GM19025 (cell line): ENCODE measurements around the gene SPIN1.

Source experiments
- ATAC-seq: cut with Tn5 transposase; IDR thresholded peaks from one replicate; pipeline ENCODE4 v1.9.1; 2021; ENCODE audit warnings: mild to moderate bottlenecking, low read depth, moderate library complexity; ENCODE audit not compliant: unreplicated experiment

SPIN1 gene

GRCh38 chr9:88429595-88430430, 41.6 kb downstream of the SPIN1 start:
- no peak for ATAC-seq

GRCh38 chr9:88433583-88434255, 45.5 kb downstream of the SPIN1 start:
- ATAC-seq, result no peak

DNA sequence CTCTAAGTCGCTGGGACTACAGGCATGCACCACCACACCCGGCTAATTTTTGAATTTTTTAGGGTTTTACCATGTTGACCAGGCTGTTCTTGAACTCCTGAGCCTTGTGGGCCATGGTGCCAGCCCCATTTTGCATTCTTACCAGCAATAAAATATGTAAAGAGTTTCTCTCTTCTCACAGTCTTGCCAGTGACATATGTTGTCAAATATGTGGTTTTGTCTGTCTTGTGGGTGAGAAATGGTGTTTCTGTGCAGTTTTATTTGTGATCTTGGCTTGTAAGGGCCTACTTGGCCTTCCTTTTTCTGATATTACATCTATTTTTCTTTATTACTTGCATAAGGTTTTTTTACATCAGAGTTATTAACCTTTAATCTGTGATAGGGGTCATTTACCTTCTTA, 47.1 kb downstream of the SPIN1 start:
- ATAC-seq, result no peak

DNA sequence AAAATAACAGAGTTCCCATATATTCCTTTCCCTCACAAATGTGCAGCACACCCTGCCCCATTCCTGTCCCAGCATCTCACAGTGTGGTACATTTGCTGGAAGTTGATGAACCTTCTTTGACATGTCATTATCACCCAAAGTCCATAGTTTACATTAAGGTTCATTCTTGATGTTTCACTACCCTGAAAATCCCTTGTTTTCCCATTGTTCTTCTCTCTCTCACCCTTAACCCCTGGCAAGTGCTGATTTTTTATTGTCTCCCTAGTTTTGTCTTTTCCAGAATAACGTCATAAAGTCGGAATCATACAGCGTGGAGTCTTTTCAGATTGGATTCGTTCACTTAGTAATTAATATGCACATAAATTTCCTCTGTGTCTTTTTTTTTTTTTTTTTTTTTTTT, 48.1 kb downstream of the SPIN1 start:
- ATAC-seq, result no peak

- ATAC-seq, result no peak
Observed at GRCh38 chr9:88437210-88438146, 49.2 kb downstream of the SPIN1 start.

DNA sequence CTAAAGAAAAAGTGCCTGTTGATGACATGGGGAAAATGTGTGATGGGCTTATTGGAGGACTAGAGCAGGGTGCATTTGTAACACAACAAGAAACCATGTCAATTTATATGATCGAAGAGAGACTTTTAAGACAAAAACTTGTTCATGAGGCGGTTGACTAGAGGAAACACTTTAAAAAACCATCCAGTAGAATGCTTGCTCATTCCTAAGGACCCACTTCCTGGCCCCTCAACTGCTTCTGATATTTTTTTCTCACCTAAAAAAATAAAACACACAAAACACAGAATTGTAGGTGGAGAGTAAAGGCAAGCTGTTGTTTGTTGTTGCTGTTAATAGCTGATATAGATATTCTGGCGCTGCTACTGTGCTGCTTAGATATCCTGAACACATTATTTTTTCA, 50.6 kb downstream of the SPIN1 start:
- ATAC-seq, result no peak

GRCh38 chr9:88441301-88442007, 53.2 kb downstream of the SPIN1 start:
- ATAC-seq, result no peak

DNA sequence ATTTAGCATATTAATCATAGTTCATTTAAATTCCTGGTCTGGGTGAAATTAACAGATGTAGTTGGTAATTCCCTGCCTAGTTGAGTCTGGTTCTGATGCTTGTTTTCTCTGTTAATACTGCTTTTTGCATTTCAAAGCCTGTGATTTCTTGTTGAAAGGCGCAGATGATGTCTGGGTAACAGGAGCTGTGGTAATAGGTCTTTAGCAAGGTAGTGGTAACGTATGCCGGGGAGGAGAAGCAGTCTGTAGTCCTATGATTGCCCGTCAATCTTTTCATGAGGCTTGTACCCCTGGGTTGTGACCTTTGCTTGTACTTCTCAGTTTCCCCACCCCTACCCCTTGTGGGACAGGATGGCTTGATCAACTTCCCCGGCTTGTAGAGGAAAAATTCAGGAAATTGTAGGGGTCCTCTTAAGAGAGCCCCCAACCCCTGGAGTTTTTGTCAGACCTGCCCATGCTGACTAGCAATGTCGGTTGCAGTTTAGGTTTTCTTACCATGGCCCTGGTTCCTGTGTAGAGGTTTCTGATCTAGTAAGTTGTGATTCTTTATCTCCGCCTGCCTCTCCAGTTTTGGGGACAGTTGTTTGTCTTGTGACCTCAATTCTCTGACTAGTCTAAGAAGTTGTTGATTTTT, 55.4 kb downstream of the SPIN1 start:
- no peak for ATAC-seq

GRCh38 chr9:88446728-88447127, 58.5 kb downstream of the SPIN1 start:
- no peak for ATAC-seq

DNA sequence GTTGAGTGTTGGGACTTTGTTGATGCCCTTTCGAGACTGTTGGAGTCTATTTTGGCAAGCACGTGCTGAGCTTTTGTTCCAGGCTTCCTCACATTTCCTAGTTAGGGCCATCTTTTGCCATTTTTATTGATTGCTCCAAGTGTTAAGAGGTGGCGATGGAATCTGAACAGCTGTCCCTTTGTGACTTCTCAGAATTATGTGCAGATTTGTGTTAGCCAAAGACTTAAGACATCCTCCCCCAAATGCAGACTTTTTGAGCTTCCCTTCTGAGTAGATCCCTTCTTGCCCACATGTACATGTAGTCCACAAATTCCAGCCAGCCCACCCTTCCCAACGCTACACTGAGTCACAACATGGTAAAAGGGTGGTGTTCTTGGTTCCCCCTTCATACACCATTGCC, 59.2 kb downstream of the SPIN1 start:
- ATAC-seq, result no peak

DNA sequence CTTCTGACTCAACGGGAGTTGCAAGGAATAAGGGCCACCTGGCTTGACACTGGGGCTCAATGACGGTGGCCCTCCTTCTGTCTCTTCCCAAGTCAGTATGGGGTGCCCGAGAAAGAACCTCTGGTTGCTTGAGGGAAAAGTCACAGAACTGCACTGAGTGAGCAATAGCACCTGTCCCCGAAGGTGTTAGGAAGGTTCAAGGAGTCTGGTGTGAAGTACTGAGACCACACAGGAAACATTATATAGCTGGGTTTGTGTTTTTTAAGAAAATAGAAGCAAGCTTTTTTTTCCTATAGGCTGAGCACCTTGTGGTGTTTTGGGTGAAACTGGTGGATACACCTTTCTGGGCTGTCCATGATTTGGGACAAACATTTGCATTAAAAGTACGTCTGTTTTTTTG, 62.9 kb downstream of the SPIN1 start:
- ATAC-seq, result no peak

- no peak for ATAC-seq
Observed at GRCh38 chr9:88458716-88459465, 70.6 kb downstream of the SPIN1 start.

DNA sequence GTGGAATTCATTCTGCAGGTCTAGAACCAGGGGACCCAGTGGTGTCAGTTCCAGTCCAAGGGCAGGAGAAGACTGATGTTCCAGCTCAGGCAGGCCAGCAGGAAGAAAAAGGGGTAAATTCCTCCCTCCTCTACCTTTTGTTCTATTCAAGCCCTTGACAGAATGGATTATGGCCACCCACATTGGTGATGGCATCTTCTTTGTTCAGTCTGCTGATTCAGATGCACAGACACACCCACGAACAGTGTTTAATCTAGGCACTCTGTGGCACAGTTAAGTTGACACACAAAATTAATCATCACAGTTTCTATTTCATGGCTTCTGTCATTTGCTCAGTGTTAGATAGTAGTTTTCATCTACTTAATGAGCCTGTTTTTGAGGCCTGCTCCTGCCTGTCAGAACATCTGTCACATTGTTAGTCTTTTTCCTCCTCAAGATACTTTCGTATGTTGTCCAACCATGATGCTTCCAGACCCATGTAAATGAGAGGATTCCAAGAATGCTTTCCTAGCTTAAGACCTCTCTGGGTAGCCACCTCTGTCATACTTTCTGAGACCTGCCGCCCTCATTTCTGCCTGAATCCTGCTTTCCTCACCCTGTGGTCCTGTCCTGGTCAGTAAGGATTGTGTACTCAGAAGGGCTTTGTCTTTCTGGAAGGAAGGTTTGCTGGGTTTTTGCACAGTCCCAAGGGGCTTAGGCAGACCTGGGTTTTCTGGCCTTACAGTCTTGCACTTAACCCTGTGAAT, 72.5 kb downstream of the SPIN1 start:
- ATAC-seq, result no peak

GRCh38 chr9:88462191-88462590, 73.9 kb downstream of the SPIN1 start:
- no peak for ATAC-seq

DNA sequence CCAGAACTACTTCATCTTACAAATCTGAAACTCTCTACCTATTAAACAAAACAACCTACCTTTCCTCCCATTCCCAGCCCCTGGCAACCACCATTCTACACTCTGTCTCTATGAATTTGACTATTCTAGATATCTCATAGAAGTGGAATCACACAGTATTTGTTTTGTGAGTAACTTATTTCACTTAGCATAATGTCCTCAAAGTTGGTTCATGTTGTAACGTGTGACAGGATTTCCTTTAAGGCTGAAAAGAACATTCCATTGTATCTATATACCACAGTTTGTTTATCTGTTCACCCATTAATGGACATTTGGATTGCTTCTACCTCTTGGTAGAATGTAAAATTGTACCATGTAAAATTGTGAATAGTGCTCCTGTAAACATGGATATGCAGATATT, 76.6 kb downstream of the SPIN1 start:
- ATAC-seq, result no peak

GRCh38 chr9:88468226-88468625, 80.0 kb downstream of the SPIN1 start:
- no peak for ATAC-seq

DNA sequence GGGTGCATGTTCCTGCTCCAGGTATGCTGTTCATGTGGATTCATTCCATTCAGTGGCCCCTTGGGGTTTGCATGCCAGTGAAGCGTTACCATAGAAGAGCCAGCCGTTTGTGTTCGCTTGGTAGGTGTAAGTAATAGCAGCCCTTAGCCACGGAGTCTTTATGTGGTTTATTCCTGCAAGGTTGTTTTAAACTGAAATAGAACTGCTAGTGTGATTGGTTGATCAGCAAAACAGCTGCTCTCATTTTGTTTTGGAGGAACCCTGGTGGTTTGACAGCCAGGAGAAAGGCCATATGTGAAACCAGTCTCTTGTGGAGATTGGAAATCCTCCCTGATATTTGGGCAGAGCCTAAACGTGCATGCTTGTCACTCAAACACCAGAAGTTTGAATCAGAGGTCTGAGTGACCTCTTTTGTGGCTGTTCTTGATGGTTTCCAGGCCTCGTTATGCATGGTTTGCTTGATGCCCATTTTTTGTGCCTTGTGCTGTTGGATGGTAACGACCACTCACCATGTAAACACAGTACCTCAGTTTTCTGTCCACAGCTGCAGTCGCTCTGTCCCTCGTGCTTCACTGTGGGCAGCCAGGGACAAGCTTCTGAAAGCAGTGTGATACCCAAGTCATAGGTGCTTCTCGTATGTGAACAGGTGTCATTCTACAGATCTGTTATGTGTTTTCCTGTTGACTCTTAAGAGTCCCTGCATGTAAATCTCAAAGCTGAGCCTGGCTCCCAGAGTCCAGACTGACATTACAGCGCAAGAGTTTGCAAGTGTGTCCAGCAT, 88.4 kb downstream of the SPIN1 start:
- ATAC-seq, result peak; percentile 45

GRCh38 chr9:88477300-88477751, 89.1 kb downstream of the SPIN1 start:
- peak; percentile 43 for ATAC-seq
